Transverse colon (tissue), 4 donors: ENCODE measurements around the gene EML6.

Source experiments
- EP300 ChIP-seq: sonication (generic); formaldehyde crosslinking; IDR thresholded peaks from one replicate; pipeline ENCODE4 v1.6.1; 2017; ENCODE audit warnings: antibody characterized with exemption, low read depth
- POLR2A ChIP-seq: fragments of 450-650 bp; IDR thresholded peaks from one replicate; pipeline ENCODE4 v1.6.1; 2016; ENCODE audit warnings: antibody characterized with exemption, mild to moderate bottlenecking, moderate library complexity
- POLR2AphosphoS5 ChIP-seq, 3 donors: sonication (generic); formaldehyde crosslinking; IDR thresholded peaks; one replicate each; pipeline ENCODE4 v1.6.1; 2016; ENCODE audit warnings: antibody characterized with exemption in 3 of 3
- TF ChIP-seq, protein P1 (sequence below), 5 experiments: fragments of 200-600 bp in 3 of 5; fragments of 450-650 bp in 2 of 5; sonication (generic) in 3 of 5; IDR thresholded peaks; 1 replicate in 2 of 5; 2 replicates in 3 of 5; pipeline ENCODE4 v1.5.1; 2016 to 2017; ENCODE audit warnings: antibody characterized with exemption in 5 of 5, inconsistent platforms in 3 of 5, mild to moderate bottlenecking in 2 of 5, moderate library complexity in 1 of 5

- TF ChIP-seq, protein P1, sequence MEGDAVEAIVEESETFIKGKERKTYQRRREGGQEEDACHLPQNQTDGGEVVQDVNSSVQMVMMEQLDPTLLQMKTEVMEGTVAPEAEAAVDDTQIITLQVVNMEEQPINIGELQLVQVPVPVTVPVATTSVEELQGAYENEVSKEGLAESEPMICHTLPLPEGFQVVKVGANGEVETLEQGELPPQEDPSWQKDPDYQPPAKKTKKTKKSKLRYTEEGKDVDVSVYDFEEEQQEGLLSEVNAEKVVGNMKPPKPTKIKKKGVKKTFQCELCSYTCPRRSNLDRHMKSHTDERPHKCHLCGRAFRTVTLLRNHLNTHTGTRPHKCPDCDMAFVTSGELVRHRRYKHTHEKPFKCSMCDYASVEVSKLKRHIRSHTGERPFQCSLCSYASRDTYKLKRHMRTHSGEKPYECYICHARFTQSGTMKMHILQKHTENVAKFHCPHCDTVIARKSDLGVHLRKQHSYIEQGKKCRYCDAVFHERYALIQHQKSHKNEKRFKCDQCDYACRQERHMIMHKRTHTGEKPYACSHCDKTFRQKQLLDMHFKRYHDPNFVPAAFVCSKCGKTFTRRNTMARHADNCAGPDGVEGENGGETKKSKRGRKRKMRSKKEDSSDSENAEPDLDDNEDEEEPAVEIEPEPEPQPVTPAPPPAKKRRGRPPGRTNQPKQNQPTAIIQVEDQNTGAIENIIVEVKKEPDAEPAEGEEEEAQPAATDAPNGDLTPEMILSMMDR (IDR thresholded peaks at IDR 0.05), result peak in 2 of 5 experiments; percentile 13 to 14
- TF ChIP-seq EP300 (no peak), POLR2AphosphoS5 (IDR thresholded peaks at IDR 0.05) (no peak), POLR2A (no peak)
Observed at GRCh38 chr2:54763636-54764291, 40.3 kb downstream of the EML6 start.
